GM18498 (cell line): Measurements from ENCODE around the gene C12orf57.

Experiments used
- ATAC-seq: cut with Tn5 transposase; IDR thresholded peaks from one replicate; pipeline ENCODE4 v1.9.1; 2021; ENCODE audit warnings: mild to moderate bottlenecking, moderate library complexity; ENCODE audit not compliant: unreplicated experiment

C12orf57 gene

GRCh38 chr12:6952121-6952862, 8.5 kb downstream of the C12orf57 start:
- no peak for ATAC-seq

GRCh38 chr12:6952863-6953441, 9.1 kb downstream of the C12orf57 start:
- ATAC-seq: no peak

- ATAC-seq: peak; percentile 47
Observed at GRCh38 chr12:6953442-6954315, 9.9 kb downstream of the C12orf57 start.

GRCh38 chr12:6954316-6955107, 10.7 kb downstream of the C12orf57 start:
- no peak for ATAC-seq

GRCh38 chr12:6955108-6956020, 11.5 kb downstream of the C12orf57 start:
- ATAC-seq: no peak

- ATAC-seq: no peak
Observed at GRCh38 chr12:6956021-6956727, 12.4 kb downstream of the C12orf57 start.

- ATAC-seq: no peak
Observed at GRCh38 chr12:6957151-6957701, 13.4 kb downstream of the C12orf57 start.

GRCh38 chr12:6957741-6958608, 14.2 kb downstream of the C12orf57 start:
- ATAC-seq: no peak

GRCh38 chr12:6958609-6959057, 14.8 kb downstream of the C12orf57 start:
- peak; percentile 0 for ATAC-seq

GRCh38 chr12:6959058-6959804, 15.4 kb downstream of the C12orf57 start:
- ATAC-seq: peak; percentile 53

- no peak for ATAC-seq
Observed at GRCh38 chr12:6959805-6960592, 16.2 kb downstream of the C12orf57 start.

GRCh38 chr12:6960593-6961277, 16.9 kb downstream of the C12orf57 start:
- ATAC-seq: peak; percentile 24

- ATAC-seq: no peak
Observed at GRCh38 chr12:6961278-6961694, 17.5 kb downstream of the C12orf57 start.

GRCh38 chr12:6961695-6962284, 18.0 kb downstream of the C12orf57 start:
- ATAC-seq: no peak

GRCh38 chr12:6962285-6963015, 18.6 kb downstream of the C12orf57 start:
- ATAC-seq: no peak
